Measurements from ENCODE around the gene ZBTB44.
"Not testable (repeated sequence)": the region's sequence is repeated elsewhere in the genome, so short reads cannot be mapped to it uniquely, and the experiment has no call there.

Gene ZBTB44

DNA sequence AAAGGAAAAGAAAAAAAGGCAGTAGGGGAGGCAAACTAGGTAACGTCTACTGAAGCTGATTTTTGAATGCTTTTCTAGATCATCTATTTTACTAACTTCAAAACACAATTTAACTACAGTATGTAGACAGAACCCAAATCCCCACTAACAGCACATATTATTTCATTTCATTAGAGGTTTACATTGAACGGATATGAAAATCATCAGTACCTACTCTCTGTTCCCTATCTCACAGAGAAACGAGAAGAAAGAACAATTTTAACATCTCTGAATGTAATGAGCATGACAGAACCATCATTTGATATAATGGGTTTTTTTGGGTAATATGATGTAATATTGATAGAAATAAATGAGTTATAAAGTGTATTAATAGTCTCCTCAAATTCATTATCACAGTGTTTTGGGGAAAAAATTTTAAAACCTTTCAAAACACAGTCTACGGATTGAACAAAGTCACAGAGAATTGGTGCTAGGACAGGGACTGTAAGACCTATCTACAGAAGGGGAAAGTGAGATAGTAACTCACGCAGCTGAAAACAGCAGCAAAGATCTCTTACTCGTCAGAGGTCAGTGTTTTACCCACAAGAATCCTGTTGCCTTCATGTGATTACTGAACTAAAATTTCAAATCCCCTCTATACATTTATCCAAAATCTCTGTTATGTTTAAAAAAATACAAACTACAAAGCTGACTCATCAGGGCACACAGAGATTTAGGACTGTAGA, 77.3 kb downstream of the ZBTB44 start:
- TF ChIP-seq, protein P1, sequence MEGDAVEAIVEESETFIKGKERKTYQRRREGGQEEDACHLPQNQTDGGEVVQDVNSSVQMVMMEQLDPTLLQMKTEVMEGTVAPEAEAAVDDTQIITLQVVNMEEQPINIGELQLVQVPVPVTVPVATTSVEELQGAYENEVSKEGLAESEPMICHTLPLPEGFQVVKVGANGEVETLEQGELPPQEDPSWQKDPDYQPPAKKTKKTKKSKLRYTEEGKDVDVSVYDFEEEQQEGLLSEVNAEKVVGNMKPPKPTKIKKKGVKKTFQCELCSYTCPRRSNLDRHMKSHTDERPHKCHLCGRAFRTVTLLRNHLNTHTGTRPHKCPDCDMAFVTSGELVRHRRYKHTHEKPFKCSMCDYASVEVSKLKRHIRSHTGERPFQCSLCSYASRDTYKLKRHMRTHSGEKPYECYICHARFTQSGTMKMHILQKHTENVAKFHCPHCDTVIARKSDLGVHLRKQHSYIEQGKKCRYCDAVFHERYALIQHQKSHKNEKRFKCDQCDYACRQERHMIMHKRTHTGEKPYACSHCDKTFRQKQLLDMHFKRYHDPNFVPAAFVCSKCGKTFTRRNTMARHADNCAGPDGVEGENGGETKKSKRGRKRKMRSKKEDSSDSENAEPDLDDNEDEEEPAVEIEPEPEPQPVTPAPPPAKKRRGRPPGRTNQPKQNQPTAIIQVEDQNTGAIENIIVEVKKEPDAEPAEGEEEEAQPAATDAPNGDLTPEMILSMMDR (IDR thresholded peaks at IDR 0.05; ENCODE audit: borderline replicate concordance, insufficient read depth, low read depth, low read length) = no peak
- H3K4me3 ChIP-seq (ENCODE audit: low read depth, low read length) = no peak overlapping the region

DNA sequence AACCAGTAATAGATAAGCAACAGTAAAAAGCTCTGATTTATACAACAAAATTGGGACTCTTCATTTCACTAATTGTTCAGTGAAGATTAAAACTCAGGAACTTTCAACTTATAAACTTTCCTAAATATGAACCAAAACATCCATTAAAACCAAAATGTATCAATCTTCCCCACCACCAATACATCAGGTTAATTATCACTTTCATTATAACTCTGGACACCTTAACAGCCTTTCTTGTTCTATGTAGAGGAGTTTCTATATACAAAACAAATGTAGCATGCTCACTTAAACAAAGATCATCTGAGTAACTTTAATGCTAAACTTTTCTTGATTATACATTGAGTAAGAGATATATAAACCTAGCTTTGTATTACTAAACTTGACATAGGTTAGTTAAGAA, 80.4 kb downstream of the ZBTB44 start:
- H3K4me3 ChIP-seq (ENCODE audit: low read depth, low read length) = no peak overlapping the region
- TF ChIP-seq, protein P1 (IDR thresholded peaks at IDR 0.05; ENCODE audit: borderline replicate concordance, insufficient read depth, low read depth, low read length) = no peak

GRCh38 chr11:130233888-130234287, 80.8 kb downstream of the ZBTB44 start:
- not testable (repeated sequence) for H3K4me3 ChIP-seq (ENCODE audit: low read depth, low read length)

DNA sequence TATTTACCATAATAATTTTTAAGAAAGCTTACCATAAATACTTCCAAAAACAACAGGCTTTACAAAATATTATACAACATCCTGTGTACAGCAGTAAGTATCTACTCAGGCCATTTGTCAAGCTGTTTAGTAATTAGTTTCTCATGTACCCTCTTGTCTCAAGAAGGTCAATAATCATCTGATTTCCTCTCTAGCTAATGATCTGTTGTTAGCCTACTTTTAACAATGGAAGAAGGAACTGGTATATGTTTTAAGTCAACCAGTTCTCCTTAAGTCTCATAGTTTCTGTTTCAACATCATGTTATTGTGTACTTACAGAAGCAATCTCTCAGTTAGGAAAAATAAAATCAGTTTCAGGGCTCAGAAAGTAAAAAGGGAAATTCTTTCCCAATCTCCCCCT, 81.2 kb downstream of the ZBTB44 start:
- H3K4me3 ChIP-seq (ENCODE audit: low read depth, low read length) = not testable (repeated sequence)

DNA sequence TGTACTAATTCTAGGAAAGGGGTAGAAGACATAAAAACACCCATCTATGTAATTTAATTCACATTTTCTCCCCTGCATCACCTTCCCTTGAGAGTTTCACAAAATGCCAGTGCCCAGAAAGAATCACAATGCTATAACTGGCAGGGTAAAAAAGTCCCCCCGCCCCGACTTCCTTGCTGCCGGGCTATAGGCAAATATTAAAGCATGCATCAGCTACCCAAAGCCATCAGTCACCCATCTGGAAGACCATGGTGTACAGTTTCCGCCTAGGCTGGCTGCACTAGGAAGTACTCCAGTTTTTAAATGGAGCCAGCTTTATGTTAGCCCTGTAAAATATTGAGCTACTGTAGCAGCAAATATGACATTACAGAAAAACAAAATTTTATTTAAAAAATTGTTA, 87.3 kb downstream of the ZBTB44 start:
- TF ChIP-seq, protein P1 (IDR thresholded peaks at IDR 0.05; ENCODE audit: borderline replicate concordance, insufficient read depth, low read depth, low read length) = no peak
- H3K4me3 ChIP-seq (ENCODE audit: low read depth, low read length) = no peak overlapping the region

- TF ChIP-seq, protein P1 (IDR thresholded peaks at IDR 0.05; ENCODE audit: borderline replicate concordance, insufficient read depth, low read depth, low read length) = no peak
- no peak overlapping the region for H3K4me3 ChIP-seq (ENCODE audit: low read depth, low read length)
These were observed 91.3 kb downstream of the ZBTB44 start for GRCh38 chr11:130223291-130223971.

- H3K4me3 ChIP-seq (ENCODE audit: low read depth, low read length) = no peak overlapping the region
These were observed 94.2 kb downstream of the ZBTB44 start for GRCh38 chr11:130220311-130221035.

More at GRCh38 chr11:130220311-130221035, 94.2 kb downstream of the ZBTB44 start:
- TF ChIP-seq, protein P1 (IDR thresholded peaks at IDR 0.05; ENCODE audit: borderline replicate concordance, insufficient read depth, low read depth, low read length) = no peak
